GM21786 (cell line): ENCODE data around the gene AK5.

Experiments
- ATAC-seq: cut with Tn5 transposase; IDR thresholded peaks from one replicate; pipeline ENCODE4 v1.9.1; 2021; ENCODE audit not compliant: unreplicated experiment

AK5 gene

GRCh38 chr1:77350012-77350770 is 68.4 kb downstream of the AK5 start:
- no peak for ATAC-seq

GRCh38 chr1:77354536-77354935 is 72.7 kb downstream of the AK5 start:
- ATAC-seq = no peak

GRCh38 chr1:77355010-77355409 is 73.2 kb downstream of the AK5 start:
- no peak for ATAC-seq

GRCh38 chr1:77356136-77356535 is 74.3 kb downstream of the AK5 start:
- ATAC-seq = no peak

GRCh38 chr1:77360256-77360655 is 78.4 kb downstream of the AK5 start:
- no peak for ATAC-seq

GRCh38 chr1:77361621-77362020 is 79.8 kb downstream of the AK5 start:
- no peak for ATAC-seq

GRCh38 chr1:77370161-77370560 is 88.3 kb downstream of the AK5 start:
- no peak for ATAC-seq

- ATAC-seq = no peak
These were observed 88.9 kb downstream of the AK5 start for GRCh38 chr1:77370583-77371306.

- no peak for ATAC-seq
These were observed 89.6 kb downstream of the AK5 start for GRCh38 chr1:77371396-77371795.

- ATAC-seq = no peak
These were observed 91.9 kb downstream of the AK5 start for GRCh38 chr1:77373702-77374101.

GRCh38 chr1:77375541-77375940 is 93.7 kb downstream of the AK5 start:
- ATAC-seq = no peak

- no peak for ATAC-seq
These were observed 94.2 kb downstream of the AK5 start for GRCh38 chr1:77375990-77376389.

GRCh38 chr1:77378723-77379535 is 97.1 kb downstream of the AK5 start:
- ATAC-seq = no peak

- no peak for ATAC-seq
These were observed 100.5 kb downstream of the AK5 start for GRCh38 chr1:77382366-77382765.

- ATAC-seq = no peak
These were observed 101.4 kb downstream of the AK5 start for GRCh38 chr1:77383236-77383635.

- ATAC-seq = no peak
These were observed 103.7 kb downstream of the AK5 start for GRCh38 chr1:77385551-77385950.

GRCh38 chr1:77386276-77386675 is 104.5 kb downstream of the AK5 start:
- ATAC-seq = no peak

- ATAC-seq = no peak
These were observed 105.7 kb downstream of the AK5 start for GRCh38 chr1:77387553-77387952.

GRCh38 chr1:77388661-77389060 is 106.8 kb downstream of the AK5 start:
- ATAC-seq = no peak

- ATAC-seq = no peak
These were observed 110.7 kb downstream of the AK5 start for GRCh38 chr1:77392486-77392885.

- ATAC-seq = no peak
These were observed 112.3 kb downstream of the AK5 start for GRCh38 chr1:77394166-77394565.

GRCh38 chr1:77395051-77395450 is 113.2 kb downstream of the AK5 start:
- no peak for ATAC-seq
